ENCODE measurements around the gene GOLGA6L22.
"Not testable (repeated sequence)": the region's sequence is repeated elsewhere in the genome, so short reads cannot be mapped to it uniquely, and the experiment has no call there.

GRCh38 chr15:22429426-22429825 lies 29.3 kb upstream of the GOLGA6L22 start:
- not testable (repeated sequence) for TF ChIP-seq CTCF (IDR thresholded peaks at IDR 0.05; ENCODE audit: insufficient read depth, low read length); REST (IDR thresholded peaks at IDR 0.05; ENCODE audit: insufficient replicate concordance, low read depth); POLR2AphosphoS5 (IDR thresholded peaks at IDR 0.05; ENCODE audit: low read depth); SPI1 (IDR thresholded peaks at IDR 0.05; ENCODE audit: borderline replicate concordance, low read depth)

All from HL-60 (cell line).